GM19193 (cell line): Measurements from ENCODE around the gene PRIM1.

Experiments used
- POLR2A ChIP-seq: IDR thresholded peaks from 4 replicates; pipeline ENCODE4 v1.6.1; 2011; ENCODE audit not compliant: insufficient read depth, insufficient read length; ENCODE audit errors: extremely low read depth

The PRIM1 gene

DNA sequence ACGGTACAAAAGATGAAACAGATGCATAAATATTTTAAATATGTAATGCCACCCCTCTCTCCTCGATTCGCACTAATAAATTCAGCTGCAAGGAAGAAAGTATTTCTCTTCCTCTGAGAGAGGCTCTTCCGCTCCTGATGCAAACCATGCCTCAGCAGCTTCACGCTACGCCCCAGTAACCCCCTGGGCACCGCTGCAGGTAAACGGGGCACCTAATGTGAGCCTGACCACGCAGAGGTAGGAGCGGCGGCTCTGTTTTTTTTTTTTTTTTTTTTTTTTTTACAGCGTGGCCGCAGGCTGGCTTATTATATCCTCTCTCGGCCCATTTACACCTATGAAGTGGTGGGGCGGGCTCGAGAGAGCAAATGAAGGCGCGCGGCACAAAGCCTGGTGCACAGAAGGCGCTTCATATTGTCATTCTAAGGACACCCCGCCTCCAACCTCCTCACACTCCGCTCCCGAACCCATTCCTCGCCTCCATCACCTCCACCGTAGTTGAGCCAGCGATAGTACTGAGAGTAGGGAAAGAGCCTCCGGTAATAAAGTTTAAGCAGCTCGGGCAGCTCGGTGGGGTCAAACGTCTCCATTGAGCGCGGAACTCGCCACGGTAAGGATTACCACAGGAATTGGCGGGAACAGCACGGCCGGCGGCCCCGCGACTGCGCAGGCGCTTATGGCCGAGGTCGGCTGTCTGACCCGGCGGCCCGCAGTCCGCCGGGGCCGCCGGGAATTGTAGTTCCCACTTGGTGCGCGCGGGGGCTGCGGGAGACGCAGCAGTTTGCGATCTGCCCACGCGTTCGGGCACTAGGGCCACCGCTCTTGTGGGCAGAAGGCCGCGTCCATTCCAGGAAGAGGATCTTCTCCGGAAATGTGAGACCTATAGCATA is at the start of gene PRIM1:
Gene PRIM1, minus strand, starts transcription at position 612 of the 887 bp plus-strand sequence. Its CDS starts 25 bp downstream, at position 587.
- peak; percentile 81 for TF ChIP-seq POLR2A

GRCh38 chr12:56800221-56800620 is 48.1 kb upstream of the PRIM1 start:
- TF ChIP-seq POLR2A = no peak

DNA sequence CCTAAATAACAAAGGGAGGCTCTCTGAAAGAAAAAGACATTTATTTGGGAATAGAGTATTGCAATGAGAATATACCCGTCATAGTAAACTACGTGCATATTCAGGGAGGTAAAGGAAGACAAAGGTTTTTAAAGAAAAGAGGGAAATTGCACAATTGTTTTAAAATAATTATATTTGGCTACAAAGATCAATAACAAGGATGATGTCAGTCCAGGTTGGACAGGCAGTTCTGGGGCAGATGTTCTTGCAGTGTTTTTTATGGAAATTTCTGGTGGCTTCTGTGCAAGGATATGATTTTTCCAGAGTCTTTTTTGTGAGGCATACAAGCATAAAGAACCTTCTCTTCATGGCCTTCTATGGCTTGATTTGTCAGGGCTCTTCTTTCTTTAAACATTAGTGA is 40.6 kb upstream of the PRIM1 start:
- no peak for TF ChIP-seq POLR2A

DNA sequence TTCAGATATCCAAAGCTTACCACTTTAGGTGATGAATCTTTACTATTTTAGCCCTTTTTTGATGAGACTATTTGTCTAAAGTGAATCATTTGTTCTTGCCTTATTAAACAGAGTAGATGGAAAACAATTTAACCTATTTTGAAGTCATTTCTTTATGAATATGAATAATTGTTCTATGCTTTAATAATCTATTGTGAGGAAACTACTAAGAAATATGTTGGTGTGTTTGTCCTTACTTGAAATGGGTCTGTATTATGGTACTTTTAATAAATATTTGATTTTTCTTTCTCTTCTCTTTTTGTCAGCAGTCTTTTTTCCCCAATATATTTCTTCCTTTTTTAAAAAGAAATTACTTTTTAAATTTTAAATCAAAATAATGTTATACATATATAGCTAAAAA is 35.4 kb upstream of the PRIM1 start:
- TF ChIP-seq POLR2A = no peak

GRCh38 chr12:56785874-56786273 is 33.8 kb upstream of the PRIM1 start:
- TF ChIP-seq POLR2A = no peak

GRCh38 chr12:56785141-56785865 is 33.2 kb upstream of the PRIM1 start:
- no peak for TF ChIP-seq POLR2A

DNA sequence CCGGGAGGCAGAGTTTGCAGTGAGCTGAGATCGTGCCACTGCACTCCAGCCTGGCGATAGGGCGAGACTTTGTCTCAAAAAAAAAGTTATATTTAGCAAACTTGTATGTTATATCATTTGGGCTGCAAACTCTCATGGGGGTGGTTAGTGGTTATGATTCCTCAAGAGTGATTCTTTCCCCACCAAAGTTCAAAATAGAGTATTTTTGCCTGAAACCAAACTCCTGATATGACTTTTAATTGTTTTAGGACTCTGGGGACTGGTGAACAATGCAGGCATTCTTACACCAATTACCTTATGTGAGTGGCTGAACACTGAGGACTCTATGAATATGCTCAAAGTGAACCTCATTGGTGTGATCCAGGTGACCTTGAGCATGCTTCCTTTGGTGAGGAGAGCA is 29.6 kb upstream of the PRIM1 start:
- TF ChIP-seq POLR2A = no peak

- no peak for TF ChIP-seq POLR2A
Observed at GRCh38 chr12:56778756-56779155, 26.6 kb upstream of the PRIM1 start.

GRCh38 chr12:56776654-56777053 is 24.5 kb upstream of the PRIM1 start:
- no peak for TF ChIP-seq POLR2A

- TF ChIP-seq POLR2A = no peak
Observed at GRCh38 chr12:56775638-56776037, 23.5 kb upstream of the PRIM1 start.

GRCh38 chr12:56773113-56773512 is 21.0 kb upstream of the PRIM1 start:
- no peak for TF ChIP-seq POLR2A

GRCh38 chr12:56772625-56773024 is 20.5 kb upstream of the PRIM1 start:
- no peak for TF ChIP-seq POLR2A

- TF ChIP-seq POLR2A = no peak
Observed at GRCh38 chr12:56769868-56770267, 17.7 kb upstream of the PRIM1 start.

DNA sequence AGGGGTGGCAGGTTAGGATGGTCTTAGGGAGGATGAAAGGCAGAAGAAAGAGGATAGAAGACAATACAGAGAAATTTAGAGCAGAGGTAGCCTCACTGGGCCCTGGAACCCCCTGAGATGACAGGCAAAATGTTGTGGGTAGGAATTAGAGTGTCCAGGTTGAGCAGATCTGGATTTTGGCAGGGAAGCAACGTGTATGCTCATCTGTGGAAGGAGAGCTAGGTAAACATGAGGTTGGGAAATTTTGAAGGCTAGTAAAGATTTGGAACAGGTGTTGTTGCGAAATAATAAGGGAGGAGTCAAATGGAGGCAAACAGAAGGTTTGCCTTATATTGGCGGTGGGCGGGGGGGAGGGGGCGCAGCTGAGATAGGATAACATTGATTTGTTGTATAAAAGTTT is 16.3 kb upstream of the PRIM1 start:
- no peak for TF ChIP-seq POLR2A

DNA sequence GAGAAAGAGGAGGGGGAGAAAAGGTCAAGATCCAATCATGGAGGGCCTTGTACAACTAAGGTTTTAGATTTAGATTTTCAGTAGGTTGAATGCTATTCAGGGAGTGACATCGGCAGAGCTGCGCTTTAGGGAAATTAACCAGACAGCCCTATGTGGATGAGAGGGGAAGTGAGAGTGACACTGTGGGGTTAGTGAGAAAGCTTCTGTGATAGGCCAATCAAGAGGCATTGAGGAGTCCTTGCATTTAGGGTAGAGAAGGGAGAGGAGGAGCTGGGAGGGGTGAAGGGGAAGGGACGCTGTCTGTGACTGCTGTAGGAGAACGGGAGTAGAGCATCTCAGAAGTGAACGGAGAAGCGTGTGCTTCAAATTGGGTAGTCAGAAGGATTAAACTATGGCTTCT is 14.4 kb upstream of the PRIM1 start:
- no peak for TF ChIP-seq POLR2A
